Smooth muscle cell of the brain vasculature (primary cell): ENCODE results near the gene PRAMEF12.
"Not testable (repeated sequence)": the region's sequence is repeated elsewhere in the genome, so short reads cannot be mapped to it uniquely, and the experiment has no call there.

ENCODE experiments used
- DNase-seq: peaks from one replicate; pipeline ENCODE4 v3.0.0-alpha.2; 2012; ENCODE audit warnings: low read depth, low spot score

The PRAMEF12 gene

DNA sequence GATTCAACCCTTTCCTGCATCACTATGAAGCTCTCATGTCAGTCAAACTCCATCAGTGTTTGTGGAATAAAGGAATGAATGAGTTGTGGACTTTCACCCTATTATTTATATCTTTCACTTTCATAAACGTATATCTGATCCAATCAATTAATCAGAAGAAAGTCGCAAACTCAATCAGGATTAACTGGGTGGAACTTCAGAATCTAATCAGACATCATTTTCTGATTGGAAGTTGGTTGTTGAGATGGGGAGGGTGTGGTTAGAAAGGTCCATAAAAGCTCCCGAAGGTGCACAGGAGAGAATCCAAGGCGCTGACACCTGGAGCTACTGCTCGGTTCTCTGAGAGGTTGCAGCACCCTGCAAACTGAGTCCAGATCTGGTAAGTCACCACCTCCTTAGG, at the start of gene PRAMEF12:
Gene PRAMEF12 (plus strand): TSS at position 301 of the 400 bp plus-strand sequence. CDS start 1,130 bp downstream, outside the sequence.
- DNase-seq = no peak

- DNase-seq = no peak
Observed at GRCh38 chr1:12728391-12728790, 45.1 kb upstream of the PRAMEF12 start.

DNA sequence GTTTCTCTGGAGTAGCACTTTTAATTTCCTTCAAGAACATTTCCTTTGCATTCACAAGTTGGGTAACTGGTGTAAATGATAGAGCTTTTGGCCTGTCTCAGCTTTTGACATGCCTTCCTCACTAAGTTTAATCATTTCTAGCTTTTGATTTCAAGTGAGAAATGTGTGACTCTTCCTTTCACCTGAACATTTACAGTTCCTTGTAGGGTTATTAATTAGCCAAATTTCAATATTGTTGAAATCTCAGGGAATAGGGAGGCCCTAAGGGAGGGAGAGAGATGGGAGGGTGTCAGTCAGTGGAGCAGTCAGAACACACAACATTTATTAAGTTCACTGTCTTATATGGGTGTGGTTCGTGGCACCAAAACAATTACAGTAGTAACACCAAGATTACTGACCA, 43.4 kb upstream of the PRAMEF12 start:
- no peak for DNase-seq

DNA sequence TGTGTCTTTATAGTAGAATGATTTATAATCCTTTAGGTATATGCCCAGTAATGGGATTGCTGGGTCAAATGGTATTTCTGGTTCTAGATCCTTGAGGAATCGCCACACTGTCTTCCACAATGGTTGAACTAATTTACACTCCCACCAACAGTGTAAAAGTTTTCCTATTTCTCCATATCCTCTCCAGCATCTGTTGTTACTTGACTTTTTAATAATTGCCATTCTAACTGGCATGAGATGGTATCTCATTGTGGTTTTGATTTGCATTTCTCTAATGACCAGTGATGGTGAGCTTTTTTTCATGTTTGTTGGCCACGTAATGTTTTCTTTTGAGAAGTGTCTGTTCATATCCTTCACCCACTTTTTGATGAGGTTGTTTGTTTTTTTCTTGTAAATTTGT, 42.5 kb upstream of the PRAMEF12 start:
- DNase-seq = not testable (repeated sequence)

- no peak for DNase-seq
Observed at GRCh38 chr1:12734651-12735050, 38.9 kb upstream of the PRAMEF12 start.

- DNase-seq = no peak
Observed at GRCh38 chr1:12738934-12739333, 34.6 kb upstream of the PRAMEF12 start.

- no peak for DNase-seq
Observed at GRCh38 chr1:12739613-12740012, 33.9 kb upstream of the PRAMEF12 start.

DNA sequence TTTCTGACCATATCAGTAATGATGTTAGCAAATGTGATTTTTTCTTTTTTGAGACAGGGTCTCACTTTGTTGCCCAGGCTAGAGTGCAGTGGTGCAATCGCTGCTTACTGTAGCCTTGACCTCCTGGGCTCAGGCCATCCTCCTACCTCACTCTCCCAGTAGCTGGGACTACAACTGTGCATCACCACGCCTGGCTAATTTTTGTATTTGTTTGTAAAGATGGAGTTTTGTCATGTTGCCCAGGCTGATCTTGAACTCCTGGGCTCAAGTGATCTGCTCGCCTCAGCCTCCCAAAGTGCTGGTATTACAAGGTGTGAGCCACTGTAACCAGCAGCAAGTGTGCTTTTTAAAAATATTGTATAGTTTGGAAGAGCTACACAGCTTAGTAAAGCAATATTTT, 31.6 kb upstream of the PRAMEF12 start:
- no peak for DNase-seq

GRCh38 chr1:12745126-12745991, 28.2 kb upstream of the PRAMEF12 start:
- DNase-seq = no peak

DNA sequence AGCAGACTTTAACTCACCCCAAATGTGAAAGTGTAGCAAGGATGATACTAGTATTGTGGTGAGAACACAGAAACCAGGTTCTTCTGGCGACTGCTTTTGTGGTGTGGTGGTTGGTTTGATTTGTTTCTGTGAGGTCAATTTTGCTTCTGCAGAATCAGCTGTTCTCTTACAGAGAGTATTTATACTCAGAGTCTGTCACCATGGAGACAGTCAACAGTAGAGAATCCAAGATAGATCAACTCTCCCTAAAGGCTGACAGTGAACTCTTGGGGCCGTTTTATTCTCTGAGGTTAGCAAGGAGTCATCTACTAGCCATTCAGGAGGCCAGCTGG, 27.6 kb upstream of the PRAMEF12 start, which contains the start of gene CFAP107:
Gene CFAP107 (plus strand): TSS at position 209 of the 332 bp plus-strand sequence. CDS start 231 bp downstream, outside the sequence.
- DNase-seq = no peak

DNA sequence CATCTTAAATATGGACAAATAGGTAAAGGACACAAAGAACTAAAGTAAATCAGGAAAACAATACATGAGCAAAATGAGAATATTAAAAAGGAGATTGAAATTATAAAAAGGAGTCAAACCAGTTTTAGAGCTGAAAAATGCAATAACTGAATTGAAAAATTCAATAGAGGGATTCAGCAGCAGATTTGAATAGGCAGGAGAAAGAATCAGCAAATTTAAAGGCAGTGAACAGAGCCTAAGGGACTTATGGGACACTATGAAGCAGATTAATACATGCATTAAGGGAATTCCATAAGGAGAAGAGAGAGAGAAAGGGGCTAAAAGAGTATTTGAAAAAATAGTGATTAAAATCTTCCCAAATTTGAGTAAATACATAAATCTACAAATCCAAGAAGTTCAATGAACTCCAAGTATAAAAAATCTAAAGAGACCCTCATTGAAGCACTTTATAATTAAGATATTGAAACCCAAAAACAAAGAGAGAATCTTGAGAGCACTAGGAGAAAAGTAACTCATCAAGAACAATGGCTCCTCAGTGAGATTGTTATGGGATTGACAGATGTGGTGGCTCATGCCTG, 24.7 kb upstream of the PRAMEF12 start:
- no peak for DNase-seq

- DNase-seq = no peak
Observed at GRCh38 chr1:12754738-12755137, 18.8 kb upstream of the PRAMEF12 start.

- no peak for DNase-seq
Observed at GRCh38 chr1:12756273-12756672, 17.3 kb upstream of the PRAMEF12 start.

DNA sequence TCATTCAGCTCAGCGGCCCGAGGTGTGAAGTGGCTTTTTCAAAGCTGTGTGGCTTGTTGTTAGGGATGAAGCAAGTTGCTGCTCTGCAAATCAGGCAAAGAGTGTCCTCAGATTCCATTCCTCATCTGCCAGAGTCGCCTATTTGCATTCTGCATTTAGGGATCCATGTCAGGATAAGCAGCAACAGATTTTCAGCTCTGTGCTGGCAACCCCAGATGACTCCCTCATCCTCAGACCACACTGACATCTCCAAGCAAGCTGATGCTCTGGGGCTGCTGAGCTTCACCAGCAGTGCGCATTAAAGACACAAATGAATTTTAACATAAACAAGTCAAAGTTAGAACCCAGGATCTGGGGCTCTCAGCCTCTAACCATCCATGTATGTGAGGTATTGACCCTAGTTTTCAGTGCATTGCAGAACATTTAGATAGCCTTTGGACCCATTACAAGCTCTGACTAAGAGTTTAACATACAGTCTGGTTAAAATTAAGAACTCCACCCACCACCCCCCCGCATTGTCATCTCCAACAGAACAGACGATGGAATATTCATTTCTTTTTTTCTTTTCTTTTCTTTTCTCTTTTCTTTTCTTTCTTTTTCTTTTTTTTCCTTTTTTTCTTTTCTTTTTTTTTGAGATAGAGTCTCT, 16.6 kb upstream of the PRAMEF12 start:
- DNase-seq = no peak

- DNase-seq = no peak
Observed at GRCh38 chr1:12757836-12758235, 15.7 kb upstream of the PRAMEF12 start.

GRCh38 chr1:12760256-12760795, 13.2 kb upstream of the PRAMEF12 start:
- no peak for DNase-seq

DNA sequence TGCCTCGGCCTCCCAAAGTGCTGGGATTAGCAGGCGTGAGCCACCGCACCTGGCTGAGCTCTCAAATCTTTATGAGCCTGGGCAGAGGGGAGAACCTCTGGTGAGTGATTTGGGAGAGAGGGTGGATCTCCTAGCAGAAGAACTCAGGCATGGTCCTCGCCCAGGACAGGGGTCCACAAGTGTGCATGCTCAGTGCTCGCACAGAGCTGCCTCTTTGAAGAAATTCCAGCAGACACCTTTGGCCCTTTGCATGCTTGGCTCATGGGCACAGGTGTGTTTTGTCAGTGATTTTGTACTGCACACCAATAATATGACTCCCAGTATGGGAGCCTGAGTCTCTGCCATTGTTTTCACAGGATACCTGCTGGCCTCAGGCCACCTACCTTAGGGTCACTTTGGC, 11.8 kb upstream of the PRAMEF12 start:
- no peak for DNase-seq

GRCh38 chr1:12762766-12763165, 10.8 kb upstream of the PRAMEF12 start:
- no peak for DNase-seq

GRCh38 chr1:12763479-12763878, 10.1 kb upstream of the PRAMEF12 start:
- DNase-seq = no peak

DNA sequence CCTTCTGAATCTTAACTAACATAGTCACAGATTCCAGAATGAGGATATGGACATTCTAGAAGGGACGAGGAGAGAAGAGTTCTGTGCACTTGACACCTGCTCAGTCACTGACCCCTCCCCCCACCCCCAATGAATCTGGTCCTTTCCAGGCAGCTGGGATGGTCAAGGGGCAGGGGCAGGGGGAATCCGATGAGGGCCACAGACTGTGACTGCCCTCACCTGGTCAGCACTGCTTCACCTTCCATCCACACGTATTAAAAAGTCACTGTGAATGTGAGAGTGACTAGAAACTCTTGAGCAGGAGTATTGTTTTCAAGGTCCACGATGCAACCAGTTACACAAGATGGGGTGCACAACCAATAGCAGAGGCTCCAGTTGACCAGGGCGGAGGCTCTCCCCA, 9.5 kb upstream of the PRAMEF12 start:
- DNase-seq = no peak

- DNase-seq = no peak
Observed at GRCh38 chr1:12769031-12769430, 4.5 kb upstream of the PRAMEF12 start.

- no peak for DNase-seq
Observed at GRCh38 chr1:12769976-12770505, 3.5 kb upstream of the PRAMEF12 start.
